Left ventricle myocardium inferior (tissue), 1 donor: ENCODE results near the gene SETD4. TPM values are rescaled to one million over a fixed set of nuclear protein-coding genes. Genes with fewer than 3 reads are reported as not detected.
A peak's percentile ranks its signal among the peaks of the same experiment; 100 is the strongest.

Experiments used
- DNase-seq: peaks from one replicate; pipeline ENCODE4 v3.0.0-alpha.2; 2020
- H3K27ac ChIP-seq: fragments of 200-600 bp; replicated peaks from 2 replicates; pipeline ENCODE4 v1.8.0; 2021
- H3K27me3 ChIP-seq: fragments of 200-600 bp; 2 replicates; pipeline ENCODE4 v1.8.0; 2021; ENCODE audit warnings: low read depth
- H3K36me3 ChIP-seq: fragments of 200-600 bp; 2 replicates; pipeline ENCODE4 v1.8.0; 2021
- H3K4me1 ChIP-seq: fragments of 200-600 bp; 2 replicates; pipeline ENCODE4 v1.8.0; 2021
- H3K4me3 ChIP-seq: fragments of 200-600 bp; 2 replicates; pipeline ENCODE4 v1.8.0; 2021; ENCODE audit warnings: mild to moderate bottlenecking, moderate library complexity
- H3K9me3 ChIP-seq: fragments of 200-600 bp; replicated peaks from 2 replicates; pipeline ENCODE4 v1.8.0; 2021
- CTCF ChIP-seq: fragments of 200-600 bp; IDR thresholded peaks from 2 replicates; pipeline ENCODE4 v1.8.0; 2021; ENCODE audit warnings: antibody characterized with exemption, mild to moderate bottlenecking, borderline replicate concordance
- intact Hi-C: fragments of 100-400 bp; cut with micrococcal nuclease; formaldehyde crosslinking; loops from one replicate; pipeline ENCODE4 v1.11.0; 2022
- total RNA-seq: library from RNA; stranded (reverse); fragmentation: NEBNext Ultra II Directional; extraction: Animal tissue kit (Norgen Biotek cat#: 25700); gene quantifications from one replicate; pipeline ENCODE4 v1.2.1, GENCODE V29; 2021
- donor health status: DM: no; HTN: yes; CAD: no; lungs with severe emphysema.

The SETD4 gene
- total RNA-seq, 1 donor from 2014 or later, result 10.1 TPM

- Histone ChIP-seq H3K36me3 (no peaks in the 10 kb centered on the region), H3K27me3 (peaks cover 66% of the 10 kb centered on the region), H3K9me3 (peaks cover 11% of the 10 kb centered on the region), H3K4me1 (no peaks in the 10 kb centered on the region), H3K27ac (no peak overlapping the region), H3K4me3 (no peak overlapping the region)
- intact Hi-C loops, result no loop called here
- no peak for DNase-seq
- no peak for TF ChIP-seq CTCF
Observed at GRCh38 chr21:36096398-36097290, 36.3 kb upstream of the SETD4 start.

- no peaks in the 10 kb centered on the region for H3K4me1 ChIP-seq
- intact Hi-C loops, result no loop called here
- DNase-seq, result no peak
- H3K27ac ChIP-seq, result no peak overlapping the region
- no peak for TF ChIP-seq CTCF
- H3K36me3 ChIP-seq, result no peaks in the 10 kb centered on the region
- peaks cover 36% of the 10 kb centered on the region for H3K27me3 ChIP-seq
- peaks cover 11% of the 10 kb centered on the region for H3K9me3 ChIP-seq
- H3K4me3 ChIP-seq, result no peak overlapping the region
Observed at GRCh38 chr21:36093512-36093911, 33.2 kb upstream of the SETD4 start.

- no peaks in the 10 kb centered on the region for H3K36me3 ChIP-seq
- DNase-seq, result no peak
- peaks cover 3% of the 10 kb centered on the region for H3K4me1 ChIP-seq
- H3K9me3 ChIP-seq, result peaks cover 11% of the 10 kb centered on the region
- intact Hi-C loops, result no loop called here
- no peak overlapping the region for H3K27ac ChIP-seq
- no peak overlapping the region for H3K4me3 ChIP-seq
- TF ChIP-seq CTCF, result no peak
- peaks cover 29% of the 10 kb centered on the region for H3K27me3 ChIP-seq
Observed at GRCh38 chr21:36092681-36093080, 32.4 kb upstream of the SETD4 start.

GRCh38 chr21:36089946-36090345 lies 29.6 kb upstream of the SETD4 start:
- no peak for DNase-seq
- peaks cover 11% of the 10 kb centered on the region for H3K9me3 ChIP-seq
- intact Hi-C loops, result no loop called here
- TF ChIP-seq CTCF, result no peak
- H3K4me1 ChIP-seq, result peaks cover 8% of the 10 kb centered on the region
- H3K27ac ChIP-seq, result no peak overlapping the region
- no peak overlapping the region for H3K4me3 ChIP-seq
- no peaks in the 10 kb centered on the region for H3K36me3 ChIP-seq
- peaks cover 14% of the 10 kb centered on the region for H3K27me3 ChIP-seq

GRCh38 chr21:36087362-36088138 lies 27.2 kb upstream of the SETD4 start:
- peak; percentile 23 for TF ChIP-seq CTCF
- no peak overlapping the region for H3K4me3 ChIP-seq
- H3K36me3 ChIP-seq, result no peaks in the 10 kb centered on the region
- H3K4me1 ChIP-seq, result peaks cover 8% of the 10 kb centered on the region
- no peak for DNase-seq
- H3K27me3 ChIP-seq, result no peaks in the 10 kb centered on the region
- intact Hi-C loops, result no loop called here
- no peaks in the 10 kb centered on the region for H3K9me3 ChIP-seq
- peak overlapping the region; percentile 30 for H3K27ac ChIP-seq
